HL-60/S4 treated with phorbol 12-myristate 13-acetate at 8.2 ng/mL for 4 days and 3 days (cell line): ENCODE results near the gene RTP5.
"Not testable (repeated sequence)": the region's sequence is repeated elsewhere in the genome, so short reads cannot be mapped to it uniquely, and the experiment has no call there.

ENCODE experiments used
- in situ Hi-C: fragments of 300-500 bp; cut with MboI; formaldehyde crosslinking; loops from 2 replicates; pipeline ENCODE4 v1.15.0; 2022; ENCODE audit warnings: low sequenced_read_pairs

The RTP5 gene

GRCh38 chr2:241913703-241914102 is 44.2 kb downstream of the RTP5 start:
- in situ Hi-C loops = no loop called here

GRCh38 chr2:241914542-241914941 is 45.0 kb downstream of the RTP5 start:
- in situ Hi-C loops = no loop called here

- in situ Hi-C loops = not testable (repeated sequence)
Measured at GRCh38 chr2:241921631-241922030, 52.1 kb downstream of the RTP5 start.

- in situ Hi-C loops = no loop called here
Measured at GRCh38 chr2:241922411-241922810, 52.9 kb downstream of the RTP5 start.

- in situ Hi-C loops = not testable (repeated sequence)
Measured at GRCh38 chr2:241922816-241923601, 53.5 kb downstream of the RTP5 start.
